KG1 (cell line): ENCODE measurements around the gene PRDM5.

Experiments used
- DNase-seq: peaks from one replicate; lab custom pipeline; 2025; lab: John Stamatoyannopoulos, UW

The PRDM5 gene

DNA sequence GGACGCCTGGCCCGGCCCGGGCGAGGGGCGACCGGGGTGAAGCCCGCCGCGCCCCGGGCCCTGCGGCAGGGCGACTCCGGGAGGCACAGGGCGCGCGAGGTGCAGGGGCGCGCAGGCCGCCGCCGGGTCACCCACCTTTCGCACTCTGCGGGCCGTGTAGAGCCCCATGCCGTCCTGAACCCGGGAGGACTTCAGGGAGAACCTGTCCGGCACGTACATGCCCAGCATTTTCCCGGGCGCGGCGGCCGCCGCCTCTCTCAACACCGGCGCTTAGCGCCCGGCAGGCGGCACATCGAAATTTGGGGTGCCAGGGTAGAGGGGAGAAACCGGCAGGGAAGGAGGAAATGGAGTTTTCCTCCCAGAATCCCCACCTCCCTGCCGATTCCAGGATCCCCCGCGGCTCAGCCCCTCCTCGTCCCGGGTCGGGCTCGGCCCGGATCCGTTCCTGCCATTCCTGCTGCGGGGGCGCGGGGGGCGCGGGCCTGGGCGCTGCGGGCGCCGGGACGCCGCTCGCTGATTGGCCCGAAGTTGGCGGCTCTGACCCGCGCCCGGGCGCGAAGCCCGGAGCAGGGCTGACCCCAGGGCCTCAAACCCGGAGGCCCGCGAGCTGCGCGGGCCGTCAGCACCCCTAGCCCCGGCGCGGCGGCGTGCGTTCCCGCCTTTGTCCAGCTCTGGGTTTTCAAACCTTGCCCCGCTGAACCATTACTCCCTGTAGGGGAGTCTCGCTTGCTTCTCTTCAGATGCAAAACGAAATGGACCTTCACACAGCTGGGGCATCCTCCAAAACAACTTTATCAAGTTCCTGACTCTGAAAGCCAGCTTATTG, at the start of gene PRDM5:
Gene PRDM5 (minus strand): TSS at position 346 of the 826 bp plus-strand sequence. CDS start 118 bp downstream, at position 228.
- DNase-seq, result no peak

- DNase-seq, result no peak
These were observed 49.4 kb upstream of the PRDM5 start for GRCh38 chr4:120971884-120972283.

DNA sequence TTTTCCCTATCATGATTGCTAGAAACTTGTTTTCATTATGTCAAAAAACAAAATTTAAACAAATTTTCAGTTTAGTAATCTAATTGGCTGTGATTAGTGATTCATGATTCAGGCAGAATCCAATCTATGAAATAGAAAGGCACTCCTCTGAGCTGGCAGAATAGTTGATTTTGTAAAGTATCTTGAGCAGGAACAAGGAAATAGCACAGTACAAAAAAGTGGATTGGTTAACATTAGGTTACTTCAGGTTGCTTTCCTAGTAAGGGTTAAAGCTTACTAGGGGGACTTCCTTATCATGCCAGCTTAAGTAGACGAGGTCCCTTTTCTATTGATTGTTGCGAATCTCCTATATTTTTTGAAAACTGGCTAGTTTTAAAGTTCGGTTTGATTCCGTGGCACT, 43.4 kb upstream of the PRDM5 start:
- DNase-seq, result no peak

DNA sequence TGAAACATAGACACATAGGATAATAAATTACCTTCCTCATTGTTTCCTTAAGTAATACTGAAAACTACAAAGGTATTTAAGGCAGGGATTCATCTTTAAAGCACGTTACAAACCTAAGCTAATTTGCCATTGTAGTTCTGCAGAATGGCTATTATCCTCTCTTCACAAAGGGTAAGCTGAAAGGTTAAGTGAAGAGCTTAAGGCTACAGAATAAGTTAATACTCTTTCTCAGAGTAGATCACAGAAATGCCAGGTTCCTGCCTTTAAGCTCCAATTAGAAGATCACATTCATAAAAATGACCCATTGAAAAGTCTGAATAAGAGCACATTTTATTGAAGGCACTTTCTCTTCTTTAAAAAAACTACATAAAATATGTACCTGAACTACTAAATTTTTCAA, 42.1 kb upstream of the PRDM5 start:
- DNase-seq, result no peak

- no peak for DNase-seq
These were observed 40.9 kb upstream of the PRDM5 start for GRCh38 chr4:120963449-120963848.

- no peak for DNase-seq
These were observed 38.2 kb upstream of the PRDM5 start for GRCh38 chr4:120960656-120961267.

DNA sequence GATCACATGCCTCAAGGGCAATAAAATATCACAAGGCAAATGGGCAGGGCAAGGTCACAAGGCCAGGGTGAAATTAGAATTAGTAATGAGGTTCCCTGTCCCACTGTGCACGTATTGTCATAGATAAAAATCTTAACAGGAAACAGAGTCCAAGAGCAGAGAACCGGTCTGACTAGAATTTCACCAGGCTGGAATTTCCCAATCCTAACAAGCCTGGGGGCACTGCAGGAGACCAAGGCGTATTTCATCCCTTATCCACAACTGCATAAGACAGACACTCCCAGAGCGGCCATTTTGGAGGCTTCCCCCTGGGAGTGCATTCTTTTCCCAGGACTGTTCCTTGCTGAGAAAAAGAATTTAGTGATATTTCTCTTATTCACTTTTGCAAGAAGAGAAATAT, 25.9 kb upstream of the PRDM5 start:
- DNase-seq, result no peak

GRCh38 chr4:120942776-120943175, 20.2 kb upstream of the PRDM5 start:
- DNase-seq, result no peak

GRCh38 chr4:120940547-120940946, 18.0 kb upstream of the PRDM5 start:
- DNase-seq, result no peak

DNA sequence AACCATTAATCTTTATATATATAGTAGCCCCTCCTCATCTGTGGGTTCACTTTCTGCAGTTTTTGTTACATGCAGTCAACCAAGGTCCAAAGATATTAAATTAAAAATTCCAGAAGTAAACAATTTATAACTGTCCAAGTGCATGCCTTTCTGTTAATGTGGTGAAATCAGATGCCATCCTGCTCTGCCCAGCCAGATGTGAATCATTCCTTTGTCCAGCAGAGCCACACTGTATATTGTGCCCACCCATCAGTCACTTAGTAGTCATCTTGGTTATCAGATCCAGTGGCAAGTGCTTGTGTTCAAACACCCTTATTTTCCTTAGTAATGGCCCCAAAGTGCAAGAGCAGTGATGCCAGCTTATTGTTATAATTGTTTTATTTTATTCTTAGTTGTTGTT, 17.2 kb upstream of the PRDM5 start:
- no peak for DNase-seq

GRCh38 chr4:120929847-120930246, 7.3 kb upstream of the PRDM5 start:
- DNase-seq, result no peak

DNA sequence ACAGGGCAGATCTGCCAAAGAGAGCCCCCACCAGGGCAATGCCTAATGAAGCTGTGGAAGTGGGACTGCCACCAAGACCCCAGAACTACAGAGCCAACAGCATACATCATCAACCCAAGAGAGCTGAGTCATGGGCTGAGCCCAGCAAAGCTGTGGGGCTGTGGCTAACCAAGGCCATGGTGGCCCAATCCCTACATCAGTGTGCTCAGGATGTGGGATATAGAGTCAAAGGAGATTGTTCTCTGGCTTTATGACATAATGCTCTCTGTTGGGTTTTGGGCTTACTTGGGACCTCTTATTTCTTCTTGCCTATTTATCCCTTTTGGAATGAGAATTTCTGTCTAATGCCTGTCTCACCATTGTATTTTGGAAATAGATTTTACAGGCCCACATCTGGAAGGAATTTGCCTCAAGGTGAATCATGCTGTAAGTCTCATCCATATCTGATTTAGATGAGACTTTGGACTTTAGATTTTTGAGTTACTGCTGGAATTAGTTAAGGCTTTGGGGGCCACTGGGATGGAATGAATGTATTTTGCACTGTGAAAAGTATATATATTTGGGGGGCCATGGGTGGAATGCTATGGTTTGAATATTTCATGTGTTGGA, 5.4 kb upstream of the PRDM5 start:
- no peak for DNase-seq

DNA sequence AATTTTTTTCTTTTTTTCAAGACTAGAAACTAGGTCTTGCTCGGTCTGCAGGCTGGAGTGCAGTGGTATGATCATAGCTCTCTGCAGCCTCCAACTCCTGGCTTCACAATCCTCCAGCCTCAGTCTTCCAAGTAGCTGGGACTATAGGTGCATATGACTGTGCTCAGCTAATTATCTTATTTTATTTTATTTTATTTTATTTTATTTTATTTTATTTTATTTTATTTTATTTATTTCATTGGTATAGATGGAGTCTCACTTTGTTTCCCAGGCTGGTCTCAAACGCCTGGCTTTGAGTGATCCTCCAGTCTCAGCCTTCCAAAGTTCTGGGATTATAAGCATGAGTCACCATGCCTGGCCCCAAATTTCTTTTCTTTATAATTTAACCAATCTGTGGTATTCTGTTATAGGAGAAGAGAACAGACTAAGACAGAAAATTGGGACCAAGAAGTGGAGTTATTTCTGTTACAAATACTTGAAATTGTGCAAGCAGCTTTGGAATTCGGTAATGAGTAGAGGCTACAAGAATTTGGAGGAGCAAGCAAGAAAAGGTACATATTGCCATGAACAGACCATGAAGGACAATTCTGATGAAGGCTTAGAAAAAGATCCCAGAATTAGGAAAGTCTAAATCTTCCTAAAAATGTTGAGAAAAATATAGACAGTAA, 4.0 kb upstream of the PRDM5 start:
- no peak for DNase-seq

GRCh38 chr4:120924931-120925330, 2.4 kb upstream of the PRDM5 start:
- no peak for DNase-seq

DNA sequence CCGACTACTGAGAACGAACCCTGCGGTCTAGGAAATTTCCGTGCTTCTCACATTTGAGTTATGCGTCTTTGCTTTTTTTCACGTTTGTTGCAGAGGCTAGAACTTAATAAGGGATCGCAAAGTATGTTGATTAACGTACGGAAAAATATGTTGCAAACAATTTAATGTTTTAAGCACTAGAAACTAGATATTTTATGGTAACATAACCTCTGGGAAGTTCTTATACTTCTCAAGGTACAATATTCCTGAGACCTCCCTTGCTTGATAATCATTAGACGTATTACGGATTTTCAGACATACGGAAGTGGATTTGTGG, 639 bp upstream of the PRDM5 start:
- DNase-seq, result no peak

- DNase-seq, result no peak
These were observed 808 bp downstream of the PRDM5 start for GRCh38 chr4:120921456-120922380.

DNA sequence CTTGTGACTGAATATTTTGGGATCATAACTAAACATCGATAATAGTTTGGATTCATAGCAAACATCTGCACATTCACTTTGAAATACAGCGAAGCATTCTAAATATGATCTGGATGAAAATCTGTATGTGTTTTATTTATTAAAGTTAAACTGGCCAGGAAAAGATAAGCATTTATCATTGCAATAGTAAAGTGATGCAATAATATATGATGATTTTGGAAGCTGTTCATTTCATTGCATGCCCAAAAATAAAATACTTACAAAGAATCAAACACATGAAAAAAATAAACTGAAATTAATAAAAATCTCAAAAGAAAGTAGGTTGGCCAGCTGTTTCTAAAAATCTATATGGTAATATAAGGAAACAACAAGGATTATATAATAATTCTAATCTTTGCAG, 1.9 kb downstream of the PRDM5 start:
- no peak for DNase-seq

- DNase-seq, result no peak
These were observed 3.2 kb downstream of the PRDM5 start for GRCh38 chr4:120919358-120919757.

DNA sequence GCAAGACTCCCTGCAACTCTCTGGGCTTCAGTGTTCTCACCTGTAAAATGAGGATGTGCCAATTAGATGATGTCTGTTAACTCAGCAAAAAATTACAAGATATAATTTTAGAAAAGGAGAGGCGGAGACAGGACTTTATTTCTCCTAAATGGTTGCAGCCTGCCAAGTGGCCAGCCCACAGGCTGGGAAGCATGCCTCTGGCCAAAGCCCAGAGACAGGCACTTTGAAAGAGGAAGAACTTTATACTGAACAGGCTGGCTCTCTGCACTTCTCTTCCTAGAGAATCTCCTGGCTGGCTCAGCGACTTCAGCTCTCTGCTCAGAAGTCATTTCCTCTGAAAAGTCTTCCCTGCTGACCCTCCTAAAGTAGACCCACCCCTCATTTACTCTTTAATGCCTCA, 3.7 kb downstream of the PRDM5 start:
- no peak for DNase-seq

DNA sequence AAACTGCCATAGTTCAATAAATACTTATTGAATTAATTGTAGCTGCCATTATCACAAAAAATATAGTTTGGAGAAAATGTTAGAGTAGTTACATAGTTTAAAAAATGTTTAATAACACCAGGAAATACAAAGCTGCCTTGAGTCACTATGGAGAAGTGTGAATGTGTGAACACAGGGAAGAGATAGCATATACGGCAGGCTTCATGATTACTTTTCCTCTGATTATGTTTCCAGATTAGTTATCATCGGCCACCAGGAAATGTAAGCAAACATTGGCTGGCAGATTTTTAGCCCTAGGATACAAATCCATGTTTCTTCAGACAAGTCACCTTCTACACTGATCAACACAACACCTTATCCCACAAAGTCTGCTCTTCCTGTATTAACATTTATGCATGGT, 4.4 kb downstream of the PRDM5 start:
- DNase-seq, result no peak

DNA sequence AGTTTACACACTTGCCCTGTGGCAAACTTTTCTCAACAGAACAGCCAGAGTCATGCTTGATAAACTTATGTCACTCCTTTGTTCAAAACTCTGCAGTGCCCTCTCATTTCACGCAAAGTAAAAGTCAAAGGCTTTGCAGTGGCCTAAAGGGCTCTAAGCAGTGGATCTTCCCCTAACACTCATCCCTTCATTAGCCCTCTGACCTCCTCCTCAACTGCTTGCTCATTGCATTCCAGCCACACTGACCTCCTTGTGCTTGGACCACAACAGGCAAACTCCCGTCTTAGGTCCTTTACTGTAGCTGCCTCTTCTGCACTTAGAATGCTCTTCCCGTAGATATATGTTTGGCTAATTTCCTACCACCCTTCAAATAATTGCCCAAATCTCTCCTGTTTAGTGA, 5.6 kb downstream of the PRDM5 start:
- DNase-seq, result no peak

DNA sequence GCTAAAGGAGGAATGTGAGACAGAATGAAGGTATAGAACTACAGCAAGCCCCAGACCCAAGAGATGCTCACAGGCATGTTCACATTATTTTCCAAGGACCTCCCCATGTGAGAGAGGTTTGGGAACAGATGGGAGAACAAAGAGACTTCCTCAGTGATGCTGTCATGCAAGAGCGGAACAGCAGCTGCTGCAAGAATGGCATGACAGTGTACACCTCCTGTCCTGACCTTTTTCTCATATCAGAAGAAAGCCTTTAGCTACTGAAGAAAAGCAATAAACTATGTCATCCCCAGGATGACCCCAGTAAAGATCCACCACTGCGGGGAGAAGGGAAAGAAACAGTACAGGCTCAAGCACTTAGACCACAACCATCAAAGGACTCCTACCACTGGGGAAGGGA, 7.2 kb downstream of the PRDM5 start:
- DNase-seq, result no peak
